Adrenal gland (tissue), 12 donors: ENCODE measurements around the gene ARHGAP6. TPM values are rescaled to one million over a fixed set of nuclear protein-coding genes. Genes with fewer than 3 reads are reported as not detected.

Source experiments
- DNase-seq, 7 donors: peaks; one replicate each; pipeline ENCODE4 v3.0.0-alpha.2; 2019 to 2020
- H3K27ac ChIP-seq, 5 donors: fragments of 200-600 bp; sonication (generic) in 4 of 5; 1 replicate in 3 of 5; 2 replicates in 2 of 5; pipeline versions ENCODE4 v1.5.1 to v1.8.0; 2016 to 2020; ENCODE audit warnings: mild to moderate bottlenecking in 1 of 5
- H3K27me3 ChIP-seq: fragments of 200-600 bp; 2 replicates; pipeline ENCODE4 v1.8.0; 2021
- H3K36me3 ChIP-seq, 2 donors: fragments of 200-600 bp; replicated peaks in 1 of 2; 1 replicate in 1 of 2; 2 replicates in 1 of 2; pipeline versions ENCODE4 v1.5.1 to v1.8.0; 2018 to 2022
- H3K4me1 ChIP-seq, 2 donors: fragments of 200-600 bp; replicated peaks in 1 of 2; 1 replicate in 1 of 2; 2 replicates in 1 of 2; pipeline versions ENCODE4 v1.5.1 to v1.8.0; 2018 to 2021
- H3K4me3 ChIP-seq, 4 donors: fragments of 200-600 bp; sonication (generic) in 3 of 4; one replicate each; pipeline ENCODE4 v1.5.1; 2016 to 2018
- H3K9me3 ChIP-seq, 3 donors: fragments of 200-600 bp; sonication (generic) in 1 of 3; replicated peaks in 1 of 3; 1 replicate in 2 of 3; 2 replicates in 1 of 3; pipeline versions ENCODE4 v1.5.1 to v1.8.0; 2016 to 2021
- CTCF ChIP-seq, 6 experiments: fragments of 450-650 bp in 4 of 6; fragments of 200-600 bp in 2 of 6; sonication (generic) in 1 of 6; IDR thresholded peaks; 1 replicate in 5 of 6; 2 replicates in 1 of 6; pipeline versions ENCODE4 v1.5.1 to v1.8.0; 2016 to 2021; ENCODE audit warnings: antibody characterized with exemption in 6 of 6, mild to moderate bottlenecking in 2 of 6, moderate library complexity in 1 of 6
- POLR2A ChIP-seq, 2 donors: fragments of 450-650 bp; IDR thresholded peaks; one replicate each; pipeline ENCODE4 v1.6.1; 2017; ENCODE audit warnings: antibody characterized with exemption in 2 of 2, mild to moderate bottlenecking in 2 of 2, moderate library complexity in 1 of 2
- WGBS, 4 donors: extraction: QIAGEN DNeasy Blood & Tissue Kit in 2 of 4; methylation state at CpG; one replicate each; pipeline versions ENCODE4 v1.1.5 to v1.1.7; 2013 to 2017; 5-methylcytosine and 5-hydroxymethylcytosine counted together
- intact Hi-C, 2 donors: fragments of 100-400 bp; cut with DNase I; formaldehyde crosslinking; loops; one replicate each; pipeline versions ENCODE4 v1.14.1 to v1.15.0; 2022 to 2023
- polyA plus RNA-seq, 3 donors: library from polyadenylated mRNA; stranded (reverse); fragments of 200-250 nt in 2 of 3; fragments of 350-450 nt in 1 of 3; fragmentation: Illumina TruSeq in 1 of 3; extraction: RNeasy Lipid Tissue Mini Kit (QIAGEN cat#74804) in 1 of 3; gene quantifications; one replicate each; pipeline ENCODE4 v1.2.3, GENCODE V29; 2013 to 2014
- total RNA-seq, 9 donors: library from RNA; depleted of rRNA in 4 of 9; stranded (reverse); fragments of >200 nt in 4 of 9; fragments of 120-200 nt in 1 of 9; fragmentation: NEBNext Ultra II Directional in 1 of 9; extraction: Animal tissue kit (Norgen Biotek cat#: 25700) in 1 of 9; gene quantifications; one replicate each; pipeline versions ENCODE4 v1.1.0 to v1.2.4, GENCODE V29; 2013 to 2023
- donor health status: healthy with polysubstance abuse.
- donor health status: Bipolar disorder and iron deficiency.
- donor health status: DM: yes; HTN: yes; CAD: no.
- donor health status: DM: no; HTN: no; CAD: no.
- donor health status: DM: no; HTN: no; CAD: no.
- donor health status: DM: yes; HTN: yes; CAD: no.

ARHGAP6 gene
- total and polyA plus RNA-seq, 12 donors = 0.78 to 4.2 (median 2.7) TPM

GRCh38 chrX:11460347-11460746 is 205.4 kb downstream of the ARHGAP6 start:
- intact Hi-C loops = no loop called here
- no peak for DNase-seq
- Histone ChIP-seq H3K36me3 (no peaks in the 10 kb centered on the region), H3K27ac (no peak overlapping the region), H3K4me3 (no peak overlapping the region), H3K4me1 (no peaks in the 10 kb centered on the region), H3K9me3 (no peaks in the 10 kb centered on the region), H3K27me3 (no peaks in the 10 kb centered on the region)
- 44 to 89% (median 62%) methylated on average over 1 to 2 of the region's 2 CpGs for WGBS, 4 donors
- TF ChIP-seq CTCF (IDR thresholded peaks at IDR 0.05) (no peak), POLR2A (IDR thresholded peaks at IDR 0.05) (no peak)

- DNase-seq = no peak
- no peak overlapping the region for H3K4me3 ChIP-seq
- no peak overlapping the region for H3K27ac ChIP-seq
- 61 to 83% (median 74%) methylated on average over 2 to 3 of the region's 3 CpGs for WGBS, 4 donors
- H3K9me3 ChIP-seq = no peaks in the 10 kb centered on the region
- no peaks in the 10 kb centered on the region for H3K27me3 ChIP-seq
- intact Hi-C loops = no loop called here
- TF ChIP-seq CTCF (IDR thresholded peaks at IDR 0.05) (no peak), POLR2A (IDR thresholded peaks at IDR 0.05) (no peak)
- no peaks in the 10 kb centered on the region for H3K36me3 ChIP-seq
- no peaks in the 10 kb centered on the region for H3K4me1 ChIP-seq
Measured at GRCh38 chrX:11458170-11458569, 207.6 kb downstream of the ARHGAP6 start.

GRCh38 chrX:11451151-11451550 is 214.6 kb downstream of the ARHGAP6 start:
- Histone ChIP-seq H3K4me1 (no peaks in the 10 kb centered on the region), H3K27ac (no peak overlapping the region), H3K4me3 (no peak overlapping the region), H3K27me3 (peaks cover 3% of the 10 kb centered on the region), H3K36me3 (no peaks in the 10 kb centered on the region), H3K9me3 (no peaks in the 10 kb centered on the region)
- TF ChIP-seq POLR2A (IDR thresholded peaks at IDR 0.05) (no peak), CTCF (IDR thresholded peaks at IDR 0.05) (no peak)
- intact Hi-C loops = no loop called here
- no peak for DNase-seq
- 57 to 76% (median 68%) methylated on average over 5 of the region's 5 CpGs for WGBS, 4 donors

- no peak for DNase-seq
- H3K9me3 ChIP-seq = no peaks in the 10 kb centered on the region
- no peak overlapping the region for H3K27ac ChIP-seq
- TF ChIP-seq POLR2A (IDR thresholded peaks at IDR 0.05) (no peak), CTCF (IDR thresholded peaks at IDR 0.05) (no peak)
- peaks cover 3% of the 10 kb centered on the region for H3K27me3 ChIP-seq
- WGBS, 4 donors = 64 to 76% (median 69%) methylated on average over 7 to 8 of the region's 8 CpGs
- no peaks in the 10 kb centered on the region for H3K36me3 ChIP-seq
- H3K4me3 ChIP-seq = no peak overlapping the region
- intact Hi-C loops = no loop called here
- no peaks in the 10 kb centered on the region for H3K4me1 ChIP-seq
Measured at GRCh38 chrX:11450354-11450753, 215.4 kb downstream of the ARHGAP6 start.
